NT2/D1 (cell line): ENCODE data around the gene ELL3.
"Not testable (repeated sequence)": the region's sequence is repeated elsewhere in the genome, so short reads cannot be mapped to it uniquely, and the experiment has no call there.

Source experiments
- SUZ12 ChIP-seq: IDR thresholded peaks from 2 replicates; pipeline ENCODE4 v1.6.1; 2011; ENCODE audit not compliant: insufficient read length, insufficient read depth; ENCODE audit errors: extremely low read depth
- YY1 ChIP-seq: IDR thresholded peaks from 2 replicates; pipeline ENCODE4 v1.6.1; 2011; ENCODE audit not compliant: insufficient read length, insufficient read depth
- ZNF274 ChIP-seq: IDR thresholded peaks from 2 replicates; pipeline ENCODE4 v1.6.1; 2011; ENCODE audit warnings: mild to moderate bottlenecking, low read depth, low read length

GRCh38 chr15:43726306-43726705 lies 50.5 kb downstream of the ELL3 start:
- not testable (repeated sequence) for TF ChIP-seq YY1, SUZ12, ZNF274
